ENCODE data around the gene EDN1. TPM values are rescaled to one million over a fixed set of nuclear protein-coding genes. Genes with fewer than 3 reads are reported as not detected.

The EDN1 gene
- total RNA-seq: 23.8 and 24.9 TPM in 2 replicates

DNA sequence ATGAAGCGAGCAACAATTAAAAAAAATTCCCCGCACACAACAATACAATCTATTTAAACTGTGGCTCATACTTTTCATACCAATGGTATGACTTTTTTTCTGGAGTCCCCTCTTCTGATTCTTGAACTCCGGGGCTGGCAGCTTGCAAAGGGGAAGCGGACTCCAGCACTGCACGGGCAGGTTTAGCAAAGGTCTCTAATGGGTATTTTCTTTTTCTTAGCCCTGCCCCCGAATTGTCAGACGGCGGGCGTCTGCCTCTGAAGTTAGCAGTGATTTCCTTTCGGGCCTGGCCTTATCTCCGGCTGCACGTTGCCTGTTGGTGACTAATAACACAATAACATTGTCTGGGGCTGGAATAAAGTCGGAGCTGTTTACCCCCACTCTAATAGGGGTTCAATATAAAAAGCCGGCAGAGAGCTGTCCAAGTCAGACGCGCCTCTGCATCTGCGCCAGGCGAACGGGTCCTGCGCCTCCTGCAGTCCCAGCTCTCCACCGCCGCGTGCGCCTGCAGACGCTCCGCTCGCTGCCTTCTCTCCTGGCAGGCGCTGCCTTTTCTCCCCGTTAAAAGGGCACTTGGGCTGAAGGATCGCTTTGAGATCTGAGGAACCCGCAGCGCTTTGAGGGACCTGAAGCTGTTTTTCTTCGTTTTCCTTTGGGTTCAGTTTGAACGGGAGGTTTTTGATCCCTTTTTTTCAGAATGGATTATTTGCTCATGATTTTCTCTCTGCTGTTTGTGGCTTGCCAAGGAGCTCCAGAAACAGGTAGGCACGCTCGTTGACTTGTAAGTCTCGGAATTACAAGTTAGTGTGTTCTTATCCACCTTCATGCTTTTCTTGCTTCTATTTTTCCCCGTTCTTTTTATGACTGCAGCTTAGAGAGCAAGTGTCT, at the start of gene EDN1:
Gene EDN1 (plus strand): TSS at position 429 of the 888 bp plus-strand sequence. CDS start 269 bp downstream, at position 698.

Measured in smooth muscle cell of the pulmonary artery (primary cell).